SK-N-SH (cell line): ENCODE results near the gene NSUN4.

Experiments used
- CTCF ChIP-seq: fragments of 200-600 bp; sonication (generic); IDR thresholded peaks from 2 replicates; pipeline ENCODE4 v1.6.1; 2017; ENCODE audit warnings: antibody characterized with exemption, mild to moderate bottlenecking, moderate library complexity
- ELF1 ChIP-seq: IDR thresholded peaks from 2 replicates; pipeline ENCODE4 v1.4.0; 2012
- EZH2phosphoT487 ChIP-seq: fragments of 200-600 bp; sonication (generic); IDR thresholded peaks from 2 replicates; pipeline ENCODE4 v1.6.1; 2017; ENCODE audit warnings: low read depth, mixed run types, mild to moderate bottlenecking, antibody characterized with exemption, moderate library complexity, borderline replicate concordance
- GABPA ChIP-seq: IDR thresholded peaks from 2 replicates; pipeline ENCODE4 v1.4.0; 2012; ENCODE audit warnings: low read depth, mild to moderate bottlenecking
- GATA2 ChIP-seq: sonication (generic); formaldehyde crosslinking; IDR thresholded peaks from 2 replicates; pipeline ENCODE4 v1.5.0; 2020; ENCODE audit warnings: mild to moderate bottlenecking, missing genetic modification reagents
- RAD21 ChIP-seq: IDR thresholded peaks from 2 replicates; pipeline ENCODE4 v1.6.1; 2012; ENCODE audit warnings: mild to moderate bottlenecking, low read length
- TCF12 ChIP-seq: IDR thresholded peaks from 2 replicates; pipeline ENCODE4 v1.4.0; 2012
- YY1 ChIP-seq: IDR thresholded peaks from 2 replicates; pipeline ENCODE4 v1.4.0; 2012; ENCODE audit warnings: low read depth, mild to moderate bottlenecking
- TF ChIP-seq, protein P1 (sequence below): fragments of 150-350 bp; IDR thresholded peaks from 2 replicates; pipeline ENCODE4 v1.6.1; 2017; ENCODE audit warnings: antibody characterized with exemption, low read length, low read depth, borderline replicate concordance
- TF ChIP-seq, protein P2 (sequence below): IDR thresholded peaks from 2 replicates; pipeline ENCODE4; 2012

DNA sequence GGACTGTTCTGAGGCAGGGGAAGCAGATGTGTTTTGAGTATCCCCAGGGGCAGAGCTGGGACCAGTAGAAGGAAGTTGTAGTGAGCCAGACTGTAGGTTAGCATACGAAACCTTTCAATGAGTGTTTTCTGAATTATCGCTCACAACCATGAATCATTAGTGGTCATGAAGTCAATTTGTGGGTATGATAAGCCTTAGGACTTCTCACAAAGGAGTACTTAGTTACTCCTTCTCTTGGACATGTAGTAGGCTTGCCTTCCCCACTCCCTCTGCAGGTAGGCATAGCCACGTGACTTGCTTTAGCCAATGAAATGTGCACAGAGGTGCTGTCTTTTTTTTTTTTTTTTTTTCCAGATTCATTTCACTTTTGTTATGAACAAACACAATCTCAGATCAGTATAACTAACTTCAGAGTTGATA is 29.6 kb downstream of the NSUN4 start:
- TF ChIP-seq CTCF (no peak), GATA2 (CRISPR knock-in tag) (no peak), EZH2phosphoT487 (no peak), RAD21 (no peak), ELF1 (no peak), YY1 (no peak), TCF12 (no peak), GABPA (no peak)
- TF ChIP-seq, protein P1, sequence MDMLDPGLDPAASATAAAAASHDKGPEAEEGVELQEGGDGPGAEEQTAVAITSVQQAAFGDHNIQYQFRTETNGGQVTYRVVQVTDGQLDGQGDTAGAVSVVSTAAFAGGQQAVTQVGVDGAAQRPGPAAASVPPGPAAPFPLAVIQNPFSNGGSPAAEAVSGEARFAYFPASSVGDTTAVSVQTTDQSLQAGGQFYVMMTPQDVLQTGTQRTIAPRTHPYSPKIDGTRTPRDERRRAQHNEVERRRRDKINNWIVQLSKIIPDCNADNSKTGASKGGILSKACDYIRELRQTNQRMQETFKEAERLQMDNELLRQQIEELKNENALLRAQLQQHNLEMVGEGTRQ: no peak
- TF ChIP-seq, protein P2, sequence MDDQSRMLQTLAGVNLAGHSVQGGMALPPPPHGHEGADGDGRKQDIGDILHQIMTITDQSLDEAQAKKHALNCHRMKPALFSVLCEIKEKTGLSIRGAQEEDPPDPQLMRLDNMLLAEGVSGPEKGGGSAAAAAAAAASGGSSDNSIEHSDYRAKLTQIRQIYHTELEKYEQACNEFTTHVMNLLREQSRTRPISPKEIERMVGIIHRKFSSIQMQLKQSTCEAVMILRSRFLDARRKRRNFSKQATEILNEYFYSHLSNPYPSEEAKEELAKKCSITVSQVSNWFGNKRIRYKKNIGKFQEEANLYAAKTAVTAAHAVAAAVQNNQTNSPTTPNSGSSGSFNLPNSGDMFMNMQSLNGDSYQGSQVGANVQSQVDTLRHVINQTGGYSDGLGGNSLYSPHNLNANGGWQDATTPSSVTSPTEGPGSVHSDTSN: no peak
